ENCODE measurements around the gene ACACB.
"Not testable (repeated sequence)": the region's sequence is repeated elsewhere in the genome, so short reads cannot be mapped to it uniquely, and the experiment has no call there.

Gene ACACB

DNA sequence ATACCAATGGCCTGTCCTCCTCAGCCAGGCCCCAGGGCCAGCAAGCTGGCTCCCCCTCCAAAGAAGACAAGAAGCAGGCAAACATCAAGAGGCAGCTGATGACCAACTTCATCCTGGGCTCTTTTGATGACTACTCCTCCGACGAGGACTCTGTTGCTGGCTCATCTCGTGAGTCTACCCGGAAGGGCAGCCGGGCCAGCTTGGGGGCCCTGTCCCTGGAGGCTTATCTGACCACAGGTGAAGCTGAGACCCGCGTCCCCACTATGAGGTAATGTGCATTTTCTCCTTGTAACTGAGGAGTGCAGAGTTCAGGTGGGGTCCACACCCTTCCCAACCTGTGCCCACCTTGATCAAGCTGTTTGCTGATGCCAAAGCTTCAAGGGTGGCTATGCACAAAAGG lies 23.4 kb downstream of the ACACB start:
- no peak for DNase-seq (ENCODE audit: low read depth in 3 of 3)

DNA sequence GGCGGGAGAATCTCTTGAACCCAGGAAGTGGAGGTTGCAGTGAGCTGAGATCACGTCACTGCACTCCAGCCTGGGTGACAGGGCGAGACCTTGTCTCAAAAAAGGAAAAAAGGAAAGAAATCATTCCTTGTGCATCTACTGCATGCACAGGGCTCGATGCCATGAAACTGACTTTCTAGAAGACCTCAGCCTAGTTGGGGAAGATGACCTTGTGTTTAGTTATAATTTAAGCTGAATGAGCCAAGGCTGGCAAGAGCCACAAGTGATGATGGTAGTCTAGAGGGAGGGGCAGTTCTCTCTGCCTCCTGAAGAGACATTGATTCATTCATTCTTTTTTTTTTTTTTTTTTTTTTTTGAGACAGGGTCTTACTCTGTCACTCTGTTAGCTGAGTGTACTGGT lies 24.2 kb downstream of the ACACB start:
- no peak for DNase-seq (ENCODE audit: low read depth in 3 of 3)

DNA sequence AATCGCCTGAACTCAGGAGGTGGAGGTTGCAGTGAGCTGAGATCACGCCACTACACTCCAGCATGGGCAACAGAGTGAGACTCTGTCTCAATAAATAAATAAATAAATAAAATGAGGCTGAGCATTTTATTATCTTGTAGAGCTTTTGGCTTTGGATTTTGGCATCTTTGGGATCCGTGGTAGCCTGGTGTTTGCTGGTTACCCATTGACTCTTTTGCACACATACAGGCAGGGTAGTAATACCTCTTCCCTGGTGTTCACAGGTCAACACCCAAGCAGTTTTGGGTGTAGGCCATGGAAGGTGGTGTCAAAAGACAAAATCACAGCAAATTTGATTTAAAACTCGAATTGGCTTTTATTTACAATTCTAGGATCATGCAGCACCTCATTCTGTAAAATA lies 27.8 kb downstream of the ACACB start:
- DNase-seq (ENCODE audit: low read depth in 3 of 3): no peak

DNA sequence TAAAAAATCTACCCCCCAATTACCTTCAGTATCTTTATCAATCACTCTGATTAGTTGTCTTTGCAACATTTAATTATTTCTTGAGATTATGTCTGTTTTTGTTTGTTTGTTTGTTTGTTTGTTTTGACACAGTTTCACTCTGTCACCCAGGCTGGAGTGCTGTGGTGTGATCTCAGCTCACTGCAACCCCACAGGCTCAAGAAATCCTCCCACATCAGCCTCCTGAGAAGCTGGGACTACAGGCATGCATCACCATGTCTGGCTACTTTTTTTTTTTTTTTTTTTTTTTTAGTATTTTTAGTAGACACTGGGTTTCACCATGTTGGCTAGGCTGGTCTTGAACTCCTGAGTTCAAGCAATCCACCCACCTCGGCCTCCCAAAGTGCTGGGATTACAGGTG lies 30.7 kb downstream of the ACACB start:
- not testable (repeated sequence) for DNase-seq (ENCODE audit: low read depth in 3 of 3)

DNA sequence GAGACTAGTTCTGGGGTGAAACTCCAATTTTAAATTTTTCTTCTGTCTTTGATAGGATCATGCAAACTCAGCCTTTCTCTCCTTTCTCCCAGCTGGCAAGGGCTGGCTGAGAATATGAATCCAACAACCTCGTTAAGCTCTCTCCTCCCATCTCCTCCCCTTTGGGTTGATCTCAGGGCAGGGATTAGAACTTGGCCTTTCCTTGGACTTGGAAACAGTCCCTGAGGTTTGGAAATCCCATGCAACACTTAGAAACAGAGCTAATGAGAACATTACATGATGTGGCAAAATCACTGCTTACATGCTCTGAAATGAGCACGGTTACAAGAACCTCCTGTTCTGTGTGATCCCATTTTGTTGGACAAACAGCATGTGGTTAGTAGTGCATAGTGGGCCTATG lies 31.6 kb downstream of the ACACB start:
- DNase-seq (ENCODE audit: low read depth in 3 of 3): no peak

DNA sequence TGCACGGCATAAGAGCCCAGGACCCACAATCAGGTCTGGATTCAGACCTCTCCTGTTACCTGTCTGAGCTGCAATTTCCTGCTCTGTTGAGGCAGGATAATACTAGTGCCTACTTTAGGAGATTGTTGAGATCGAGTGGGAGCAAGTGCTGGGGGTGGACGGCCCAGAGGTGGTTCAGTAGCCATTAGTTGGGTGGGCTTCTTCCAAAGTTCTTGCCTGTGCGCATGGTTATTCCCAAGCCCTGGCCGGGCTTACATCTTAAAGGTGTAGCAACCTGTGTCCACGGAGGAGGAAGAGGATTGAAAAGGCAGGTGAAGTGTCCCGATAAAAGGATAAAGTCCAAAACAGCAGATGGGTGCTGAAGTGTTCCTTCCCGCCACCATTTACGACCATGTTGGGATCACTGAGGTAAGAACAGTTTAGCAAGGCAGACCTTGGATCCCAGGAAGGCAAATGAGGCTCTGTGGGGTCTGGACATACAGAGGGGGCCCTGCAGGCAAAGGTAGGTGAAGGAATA lies 33.8 kb downstream of the ACACB start:
- no peak for DNase-seq (ENCODE audit: low read depth in 3 of 3)

DNA sequence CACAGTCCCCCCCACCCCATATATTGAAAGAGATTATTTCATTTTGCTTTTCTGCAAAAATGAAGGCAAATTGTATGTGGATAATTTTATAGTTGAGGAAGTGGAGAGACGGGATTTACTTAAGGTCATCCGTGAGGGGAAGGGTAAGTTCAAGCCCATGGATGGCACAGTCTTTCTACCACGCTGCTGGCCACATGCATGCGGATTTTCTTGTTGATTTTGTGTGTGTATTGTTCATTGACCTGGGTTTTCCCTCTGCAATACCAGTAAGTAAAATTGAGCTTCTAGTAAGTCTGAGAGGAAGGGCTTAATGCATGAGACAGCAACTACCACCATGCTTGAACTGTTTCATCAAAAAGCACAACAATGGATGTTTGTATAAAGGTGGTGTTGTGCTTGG lies 35.1 kb downstream of the ACACB start:
- no peak for DNase-seq (ENCODE audit: low read depth in 3 of 3)

DNA sequence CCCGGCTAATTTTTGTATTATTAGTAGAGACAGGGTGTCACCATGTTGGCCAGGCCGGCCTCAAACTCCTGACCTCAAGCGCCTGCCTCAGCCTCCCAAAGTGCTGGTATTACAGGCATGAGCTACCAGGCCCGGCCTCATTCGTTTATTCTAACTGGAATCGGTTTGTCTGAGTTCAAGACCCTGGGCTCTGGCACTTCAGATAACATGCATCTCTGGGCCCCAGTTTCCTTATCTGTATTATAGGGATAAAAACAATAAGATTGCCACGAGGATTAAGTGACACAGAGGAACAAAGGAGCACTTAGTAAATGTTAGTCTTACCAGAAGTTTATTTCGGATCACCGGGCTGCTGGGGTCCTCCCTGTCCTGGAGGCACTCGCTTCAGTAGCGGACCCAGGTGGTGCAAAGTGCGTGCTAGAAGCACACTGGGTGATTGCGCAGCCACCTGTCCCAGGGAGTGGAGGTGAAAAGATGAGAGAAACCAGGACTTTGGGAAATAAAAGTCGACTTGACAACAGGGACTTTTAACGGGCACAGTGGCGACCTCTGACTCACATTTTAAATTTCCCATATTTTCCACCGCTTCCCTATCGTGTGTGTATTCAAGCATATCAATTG lies 37.5 kb downstream of the ACACB start:
- DNase-seq (ENCODE audit: low read depth in 3 of 3): no peak

DNA sequence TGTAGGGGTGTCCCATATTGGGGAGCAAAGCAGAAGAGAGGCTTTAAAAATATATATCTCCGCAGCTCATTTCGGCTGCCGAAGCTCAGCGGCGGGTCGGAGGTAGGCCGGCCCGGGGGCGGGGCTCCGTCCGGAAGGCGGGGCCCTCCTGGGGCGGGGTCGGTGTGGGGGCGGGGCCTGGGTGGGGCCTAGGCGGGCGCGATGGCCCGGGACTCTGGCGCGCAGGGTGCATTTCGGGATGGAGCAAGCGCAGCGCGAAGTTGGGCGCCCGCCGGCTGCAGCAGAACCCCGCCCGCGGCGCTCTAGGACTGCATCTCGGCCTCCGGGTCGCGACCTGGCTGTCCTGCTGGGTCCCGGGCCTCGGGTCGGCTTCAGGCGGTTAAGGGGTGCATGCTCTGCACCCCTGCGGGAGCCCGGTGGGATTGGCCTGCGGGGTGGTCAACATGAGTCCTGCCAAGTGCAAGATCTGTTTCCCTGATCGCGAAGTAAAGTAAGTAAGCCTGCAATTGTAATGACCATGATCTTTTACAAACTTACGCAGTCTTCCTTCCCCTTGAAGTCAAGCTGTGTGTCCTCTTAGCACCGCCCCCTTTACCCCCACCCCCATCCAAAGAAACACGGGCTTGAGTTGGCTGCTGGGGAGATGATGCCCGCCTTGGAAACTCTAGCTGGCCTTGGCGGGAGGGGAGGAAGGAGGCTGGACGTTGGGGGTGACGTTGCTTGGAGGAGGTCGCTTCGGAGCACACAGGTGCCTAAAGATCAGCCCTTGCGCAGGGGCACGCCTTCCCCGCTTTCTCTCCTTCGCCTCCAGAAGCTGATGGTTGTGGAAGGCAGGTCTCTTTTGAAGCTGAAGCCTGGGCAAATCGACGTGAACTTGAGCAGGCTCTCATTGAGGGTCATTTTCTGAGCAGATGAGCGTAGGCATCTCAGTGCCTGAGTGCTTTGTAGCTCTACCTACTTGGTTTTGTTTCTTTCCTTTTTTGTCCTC lies 38.4 kb downstream of the ACACB start:
- DNase-seq (ENCODE audit: low read depth in 3 of 3): peak; percentile 47 to 82 (median 72)

DNA sequence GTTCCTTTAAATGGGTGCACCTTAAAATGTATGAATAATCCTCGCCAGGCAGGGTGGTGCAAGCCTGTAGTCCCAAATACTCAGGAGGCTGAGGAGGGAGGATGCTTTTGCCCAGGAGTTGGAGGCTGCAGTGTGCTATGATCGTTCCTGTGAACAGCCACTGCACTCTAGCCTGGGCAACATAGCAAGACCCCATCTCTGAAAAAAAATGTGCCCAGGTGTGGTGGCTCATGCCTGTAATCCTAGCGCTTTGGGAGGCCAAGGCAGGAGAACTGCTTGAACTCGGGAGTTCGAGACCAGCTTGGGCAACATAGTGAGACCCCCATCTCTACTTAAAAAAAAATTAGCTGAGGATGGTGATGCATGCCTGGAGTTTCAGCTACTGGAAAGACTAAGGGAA lies 39.6 kb downstream of the ACACB start:
- no peak for DNase-seq (ENCODE audit: low read depth in 3 of 3)

DNA sequence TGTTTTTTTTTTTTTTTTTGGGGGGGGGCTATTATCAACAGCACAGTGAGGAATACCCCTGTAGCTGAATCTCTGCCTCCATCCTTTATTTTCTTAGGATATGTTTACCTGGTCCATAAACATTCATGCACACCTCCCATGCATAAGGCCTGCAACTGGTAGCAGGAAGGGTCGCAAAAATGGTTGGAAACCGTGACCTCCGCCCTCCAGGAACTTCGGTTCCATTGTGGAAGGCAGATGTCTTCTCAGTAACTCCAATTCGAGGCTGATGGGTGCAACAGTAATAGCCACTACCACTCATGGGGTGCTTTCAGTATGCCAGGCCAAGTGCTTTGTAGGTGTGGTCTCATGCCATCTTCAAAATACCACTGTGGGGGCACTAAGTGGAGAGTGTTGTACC lies 40.2 kb downstream of the ACACB start:
- DNase-seq (ENCODE audit: low read depth in 3 of 3): no peak

DNA sequence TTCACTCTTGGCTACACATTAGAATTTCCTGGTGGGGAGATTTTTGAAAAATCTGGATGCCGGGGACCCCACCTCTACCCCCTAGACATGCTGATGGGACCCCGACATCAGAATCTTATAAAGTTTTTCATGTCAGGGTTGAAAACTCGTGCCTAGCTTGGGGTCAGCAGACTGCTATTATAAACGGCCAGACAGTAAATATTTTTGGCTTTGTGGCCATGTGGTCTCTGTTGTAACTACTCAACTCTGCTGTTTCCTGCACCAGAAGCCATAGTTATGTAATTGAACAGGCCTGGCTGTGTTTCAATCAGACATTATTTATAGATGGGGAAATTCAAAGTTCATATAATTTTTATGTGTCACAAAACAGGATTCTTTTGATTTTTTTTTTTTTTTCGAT lies 41.6 kb downstream of the ACACB start:
- no peak for DNase-seq (ENCODE audit: low read depth in 3 of 3)

DNA sequence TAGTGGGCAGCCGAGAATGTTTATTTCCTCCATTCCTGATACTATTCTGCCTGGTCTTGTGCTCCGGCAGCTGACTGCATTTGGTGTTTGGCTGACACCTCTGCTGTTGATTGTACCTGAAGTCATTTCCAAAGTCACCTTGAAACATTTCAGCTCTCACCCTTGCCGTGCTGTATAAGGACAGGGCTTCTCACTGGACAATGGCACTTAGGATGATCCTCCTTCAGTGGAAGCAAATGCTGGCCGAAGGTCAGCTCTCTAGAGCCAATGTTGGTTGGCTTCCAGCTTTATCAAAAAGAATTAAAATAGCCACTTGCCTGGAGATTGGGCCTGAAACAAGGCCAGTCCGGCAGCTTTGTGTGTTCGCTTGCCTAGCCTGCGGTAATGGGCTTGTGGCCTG lies 44.0 kb downstream of the ACACB start:
- no peak for DNase-seq (ENCODE audit: low read depth in 3 of 3)

DNA sequence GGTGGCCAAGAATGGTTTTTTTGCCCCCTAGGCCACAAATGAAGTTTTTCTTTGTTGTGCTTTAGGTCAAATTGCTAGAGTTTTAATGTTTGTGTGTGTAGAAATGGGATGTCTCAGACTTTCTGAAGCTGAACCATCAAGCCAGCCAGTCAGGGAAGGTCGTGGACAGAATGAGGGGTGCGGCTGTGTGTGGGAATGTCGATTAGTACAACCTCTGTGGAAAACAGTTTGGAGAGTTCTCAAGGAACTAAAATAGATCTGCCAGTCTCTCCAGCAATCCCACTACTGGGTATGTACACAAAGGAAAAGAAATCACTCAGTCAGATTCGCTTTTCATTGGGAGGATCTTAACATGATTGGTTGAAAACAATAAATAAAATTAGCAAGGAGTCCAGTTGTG lies 44.5 kb downstream of the ACACB start:
- DNase-seq (ENCODE audit: low read depth in 3 of 3): no peak

DNA sequence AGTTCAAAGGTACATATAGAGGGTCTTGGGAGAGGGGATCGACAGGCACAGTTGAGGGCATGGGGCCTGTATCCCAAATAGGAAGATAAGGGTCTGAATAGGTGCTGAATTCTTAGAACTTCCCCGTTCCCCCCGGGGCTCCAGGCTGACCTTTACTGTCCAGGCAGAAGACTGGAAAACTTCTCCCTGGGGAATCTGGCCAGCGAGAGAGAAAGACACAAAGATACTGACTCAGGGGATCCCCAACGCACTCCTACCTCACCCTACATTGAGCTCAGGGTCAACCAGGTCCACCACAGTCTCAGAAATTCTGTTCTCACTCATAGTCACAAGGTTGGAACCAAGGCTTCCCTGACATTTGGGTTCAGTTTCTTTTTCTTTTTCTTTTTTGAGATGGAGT lies 46.2 kb downstream of the ACACB start:
- no peak for DNase-seq (ENCODE audit: low read depth in 3 of 3)

DNA sequence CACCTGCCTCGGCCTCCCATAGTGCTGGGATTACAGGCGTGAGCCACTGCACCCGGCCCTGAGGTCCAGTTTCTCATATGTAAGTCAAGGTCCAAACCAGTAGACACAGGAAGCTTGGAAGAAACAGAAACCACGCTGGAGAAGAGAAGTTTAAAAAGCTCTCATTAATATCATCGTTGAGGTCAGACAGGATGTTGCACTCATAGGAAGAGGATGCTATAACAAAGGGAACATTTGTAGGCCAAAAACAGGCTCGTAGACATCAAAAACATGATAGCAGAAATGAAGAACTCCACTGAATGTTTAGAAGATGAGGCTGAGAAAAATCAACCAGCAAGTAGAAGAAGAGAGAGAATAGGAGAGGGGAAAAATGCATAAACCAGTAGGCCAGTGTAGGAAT lies 46.8 kb downstream of the ACACB start:
- no peak for DNase-seq (ENCODE audit: low read depth in 3 of 3)

DNA sequence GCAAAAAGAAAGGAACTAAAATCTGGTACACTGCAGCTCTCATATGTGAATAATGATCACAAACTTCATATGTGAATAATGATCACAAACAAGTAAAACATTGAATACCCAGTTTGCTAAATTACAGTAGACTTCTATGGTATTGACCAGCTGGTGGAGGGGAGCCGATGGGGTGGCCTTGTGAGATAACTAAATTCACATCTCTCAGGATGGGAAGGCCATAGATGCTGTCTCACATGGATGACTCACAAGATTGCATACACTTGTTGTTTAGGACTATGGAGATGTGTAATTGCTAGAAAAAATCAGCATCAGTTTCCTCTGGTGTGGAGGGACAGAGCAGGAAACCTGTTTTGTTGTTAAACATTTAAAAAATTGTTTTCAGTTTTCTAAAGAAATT lies 49.2 kb downstream of the ACACB start:
- DNase-seq (ENCODE audit: low read depth in 3 of 3): no peak

DNA sequence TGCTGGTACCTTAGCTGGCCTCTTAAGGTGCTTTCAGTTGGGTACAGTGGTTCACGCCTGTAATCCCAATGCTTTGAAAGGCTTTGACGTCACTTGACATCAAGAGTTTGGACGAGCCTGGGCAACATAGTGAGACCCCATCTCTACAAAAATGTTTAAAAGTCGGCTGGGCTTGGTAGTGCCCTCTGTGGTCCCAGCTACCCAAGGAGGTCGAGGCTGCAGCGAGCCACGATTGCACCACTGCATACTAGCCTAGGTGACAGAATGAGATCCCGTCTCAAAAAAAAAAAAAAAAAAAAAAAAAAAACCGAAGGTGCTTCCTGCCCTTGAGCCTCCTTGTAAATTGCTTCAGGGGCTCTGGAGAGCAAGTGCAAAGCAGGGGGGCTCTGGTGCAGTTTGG lies 50.0 kb downstream of the ACACB start:
- DNase-seq (ENCODE audit: low read depth in 3 of 3): no peak

DNA sequence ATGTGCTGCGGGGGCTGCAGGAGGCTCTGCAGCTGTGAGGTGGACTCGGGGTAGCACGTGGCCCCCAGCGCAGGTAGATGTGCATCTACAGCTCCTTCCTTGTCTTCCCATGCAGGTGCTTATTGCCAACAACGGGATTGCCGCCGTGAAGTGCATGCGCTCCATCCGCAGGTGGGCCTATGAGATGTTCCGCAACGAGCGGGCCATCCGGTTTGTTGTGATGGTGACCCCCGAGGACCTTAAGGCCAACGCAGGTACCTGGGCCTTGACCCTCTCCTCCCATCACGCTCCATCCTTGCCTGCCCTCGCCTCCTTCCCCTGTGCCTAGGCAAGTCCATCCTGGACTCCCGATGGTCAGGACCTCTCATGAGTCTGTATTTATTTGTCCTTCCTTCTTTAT lies 51.4 kb downstream of the ACACB start:
- DNase-seq (ENCODE audit: low read depth in 3 of 3): no peak

DNA sequence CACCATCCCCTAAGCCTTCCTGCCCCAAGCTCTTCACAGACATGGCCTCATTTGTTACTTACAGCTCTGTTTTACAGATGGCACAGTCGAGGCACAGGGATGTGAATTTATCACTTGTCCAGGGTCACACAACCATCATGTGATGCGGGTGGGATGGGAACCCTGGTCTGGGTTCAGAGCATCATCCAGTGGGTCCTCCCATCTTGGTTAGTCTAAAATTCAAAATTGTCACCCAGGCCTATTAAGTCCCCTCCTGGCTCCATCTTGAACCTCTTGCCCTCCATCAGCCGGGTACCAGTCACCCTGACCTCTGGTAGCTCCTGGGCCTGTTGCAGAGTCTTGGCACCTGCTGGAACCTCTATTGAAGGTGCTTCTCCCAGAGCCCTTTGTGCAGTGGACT lies 52.9 kb downstream of the ACACB start:
- no peak for DNase-seq (ENCODE audit: low read depth in 3 of 3)

DNA sequence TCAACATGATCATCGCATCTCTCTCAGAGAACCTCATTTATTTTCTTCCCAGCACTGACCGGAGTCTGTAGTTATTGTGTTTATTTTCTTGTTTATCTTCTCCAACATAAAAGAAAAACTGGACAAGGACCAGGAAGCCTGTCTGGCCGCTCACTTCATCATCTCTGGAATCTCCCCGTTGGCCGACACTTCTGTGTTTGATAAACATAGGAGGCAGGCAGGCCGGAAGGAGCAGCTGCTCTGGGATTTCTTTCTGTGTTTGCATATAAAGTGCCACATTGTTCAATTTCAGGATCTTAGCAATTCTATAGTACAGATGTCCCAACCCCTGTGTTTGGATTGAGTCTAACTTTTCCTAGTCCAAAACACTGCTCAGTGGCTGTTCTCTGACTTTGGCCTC lies 53.3 kb downstream of the ACACB start:
- no peak for DNase-seq (ENCODE audit: low read depth in 3 of 3)

DNA sequence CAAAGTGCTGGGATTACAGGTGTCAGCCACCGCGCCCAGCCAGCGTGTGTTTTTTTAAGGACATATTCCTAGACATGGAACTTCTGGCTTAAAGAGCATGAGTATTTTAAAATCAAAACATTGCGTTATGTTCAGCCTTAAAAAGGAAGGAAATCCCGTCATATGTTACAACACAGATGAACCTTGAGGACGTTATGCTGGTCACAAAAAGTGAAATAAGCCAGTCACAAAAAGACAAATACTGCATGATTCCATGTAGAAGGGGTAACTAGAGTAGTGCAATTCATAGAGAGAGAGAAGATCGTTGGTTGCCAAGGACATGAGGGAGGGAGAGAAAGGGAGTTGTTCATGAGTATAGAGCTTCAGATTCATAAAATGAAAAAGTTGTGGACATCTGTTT lies 53.9 kb downstream of the ACACB start:
- no peak for DNase-seq (ENCODE audit: low read depth in 3 of 3)

DNA sequence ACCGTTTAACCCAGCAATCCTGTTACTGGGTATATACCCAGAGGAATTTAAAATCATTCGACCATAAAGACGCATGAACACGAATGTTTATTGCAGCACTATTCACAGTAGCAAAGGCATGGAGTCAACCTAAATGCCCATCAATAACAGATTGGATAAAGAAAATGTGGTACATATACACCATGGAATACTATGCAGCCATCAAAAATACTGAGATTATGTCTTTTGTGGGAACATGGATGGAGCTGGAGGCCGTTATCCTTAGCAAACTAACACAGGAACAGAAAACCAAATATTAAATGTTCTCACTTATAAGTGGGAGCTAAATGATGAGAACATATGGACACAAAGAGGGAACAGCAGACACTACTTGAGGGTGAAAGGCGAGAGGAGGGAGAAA lies 56.4 kb downstream of the ACACB start:
- not testable (repeated sequence) for DNase-seq (ENCODE audit: low read depth in 3 of 3)

Data from stimulated activated CD4-positive, alpha-beta T cell treated with anti-CD3 and anti-CD28 coated beads, TNF-alpha, amount 100 ng/mL, for 24 hours (primary cell).